Keratinocyte (primary cell): ENCODE data around the gene AIRE. TPM values are rescaled to one million over a fixed set of nuclear protein-coding genes. Genes with fewer than 3 reads are reported as not detected.

Experiments
- DNase-seq: peaks from one replicate; pipeline ENCODE4 v3.0.0-alpha.2; 2011; ENCODE audit warnings: low read depth, missing footprints, low spot score
- FAIRE-seq: peaks from 2 replicates; lab custom pipeline; 2011; peaks lifted over from hg19 to GRCh38; lab: Jason Lieb, UNC
- H2AFZ ChIP-seq: 2 replicates; pipeline ENCODE4 v1.6.0; 2012; ENCODE audit warnings: low read length, control low read depth, inconsistent platforms; ENCODE audit not compliant: control insufficient read depth
- H3K27ac ChIP-seq: 2 replicates; pipeline ENCODE4 v1.5.1; 2011; ENCODE audit warnings: low read length; ENCODE audit not compliant: control insufficient read depth, insufficient read depth
- H3K27me3 ChIP-seq: 3 replicates; pipeline ENCODE4 v1.6.0; 2011; ENCODE audit warnings: low read length; ENCODE audit not compliant: control insufficient read depth, insufficient read depth; ENCODE audit errors: extremely low read depth
- H3K36me3 ChIP-seq, 2 experiments: 2 replicates in 1 of 2; 3 replicates in 1 of 2; pipeline ENCODE4 v1.5.1; 2011; ENCODE audit warnings: low read length in 2 of 2, mild to moderate bottlenecking in 1 of 2; ENCODE audit not compliant: control insufficient read depth in 2 of 2, insufficient read depth in 2 of 2; ENCODE audit errors: extremely low read depth in 1 of 2
- H3K4me1 ChIP-seq: 3 replicates; pipeline ENCODE4 v1.5.1; 2011; ENCODE audit warnings: low read length; ENCODE audit not compliant: control insufficient read depth, insufficient read depth; ENCODE audit errors: extremely low read depth
- H3K4me2 ChIP-seq: 3 replicates; pipeline ENCODE4 v1.6.0; 2011; ENCODE audit warnings: low read depth, low read length; ENCODE audit not compliant: control insufficient read depth, insufficient read depth; ENCODE audit errors: extremely low read depth
- H3K4me3 ChIP-seq, 3 experiments: fragments of 200-600 bp in 1 of 3; sonication (generic) in 1 of 3; 2 replicates in 2 of 3; 3 replicates in 1 of 3; pipeline ENCODE4 v1.5.1; 2011 to 2016; ENCODE audit warnings: low read length in 3 of 3, mild to moderate bottlenecking in 3 of 3, control low read depth in 2 of 3, inconsistent platforms in 1 of 3, low read depth in 1 of 3, mixed read lengths in 1 of 3, mixed run types in 1 of 3, moderate library complexity in 1 of 3; ENCODE audit not compliant: control insufficient read depth in 2 of 3, insufficient read depth in 2 of 3; ENCODE audit errors: extremely low read depth in 1 of 3
- H3K79me2 ChIP-seq: 2 replicates; pipeline ENCODE4 v1.6.0; 2012; ENCODE audit warnings: low read length; ENCODE audit not compliant: control insufficient read depth, insufficient read depth
- H3K9ac ChIP-seq: 3 replicates; pipeline ENCODE4 v1.6.0; 2011; ENCODE audit warnings: low read length; ENCODE audit not compliant: control insufficient read depth, insufficient read depth; ENCODE audit errors: extremely low read depth
- H3K9me1 ChIP-seq: 3 replicates; pipeline ENCODE4 v1.6.0; 2011; ENCODE audit warnings: low read length; ENCODE audit not compliant: control insufficient read depth, insufficient read depth; ENCODE audit errors: extremely low read depth
- H3K9me3 ChIP-seq: 2 replicates; pipeline ENCODE4 v1.5.1; 2012; ENCODE audit warnings: low read depth, low read length; ENCODE audit not compliant: control insufficient read depth
- H4K20me1 ChIP-seq: 3 replicates; pipeline ENCODE4 v1.6.0; 2011; ENCODE audit warnings: low read length; ENCODE audit not compliant: control insufficient read depth, insufficient read depth; ENCODE audit errors: extremely low read depth
- EZH2 ChIP-seq: IDR thresholded peaks from one replicate; pipeline ENCODE4 v1.6.1; 2012; ENCODE audit warnings: inconsistent platforms, mild to moderate bottlenecking, low read length, moderate library complexity
- dilution Hi-C: fragments of 300-500 bp; cut with MboI; formaldehyde crosslinking; loops from one replicate; pipeline ENCODE4 v1.7.0; 2020; ENCODE audit warnings: low sequenced_read_pairs; ENCODE audit not compliant: extremely low pct_ligation_motif_present
- polyA plus RNA-seq, 5 experiments: library from polyadenylated mRNA; depleted of rRNA in 3 of 5; stranded (reverse) in 3 of 5; stranded (forward) in 1 of 5; unstranded in 1 of 5; fragments of >200 nt; gene quantifications; 1 replicate in 1 of 5; 2 replicates in 3 of 5; 3 replicates in 1 of 5; pipeline versions ENCODE4 v1.2.1 to v1.2.3, GENCODE V29; 2011 to 2012; ENCODE audit warnings: missing spikeins in 2 of 5, low read depth in 1 of 5, low replicate concordance in 1 of 5
- TF ChIP-seq, protein P1 (sequence below), 3 experiments: IDR thresholded peaks in 1 of 3; conservative IDR thresholded peaks in 1 of 3; optimal IDR thresholded peaks in 1 of 3; 2 replicates in 2 of 3; 3 replicates in 1 of 3; pipeline versions ENCODE3 to v1.5.1; 2011; ENCODE audit warnings: low read length in 3 of 3, mild to moderate bottlenecking in 3 of 3, moderate library complexity in 2 of 3, control low read depth in 1 of 3, inconsistent platforms in 1 of 3; ENCODE audit not compliant: insufficient read depth in 2 of 3; ENCODE audit errors: extremely low read depth in 1 of 3

Gene AIRE
- polyA plus RNA-seq, 1 donor (not counting 4 experiments of a cell fraction or from before 2014, with no cell fraction given), result not detected

GRCh38 chr21:44332383-44332782, 46.7 kb downstream of the AIRE start:
- Histone ChIP-seq H3K9me1 (no peaks in the 10 kb centered on the region), H3K4me3 (no peak overlapping the region), H3K27ac (no peak overlapping the region), H3K79me2 (no peaks in the 10 kb centered on the region), H3K9ac (no peak overlapping the region), H3K36me3 (peaks cover under 1 to 2% of the 10 kb centered on the region in 2 experiments), H3K27me3 (no peaks in the 10 kb centered on the region), H4K20me1 (no peaks in the 10 kb centered on the region), H3K4me1 (no peaks in the 10 kb centered on the region), H3K4me2 (no peak overlapping the region), H2AFZ (no peak overlapping the region), H3K9me3 (no peaks in the 10 kb centered on the region)
- TF ChIP-seq, protein P1, sequence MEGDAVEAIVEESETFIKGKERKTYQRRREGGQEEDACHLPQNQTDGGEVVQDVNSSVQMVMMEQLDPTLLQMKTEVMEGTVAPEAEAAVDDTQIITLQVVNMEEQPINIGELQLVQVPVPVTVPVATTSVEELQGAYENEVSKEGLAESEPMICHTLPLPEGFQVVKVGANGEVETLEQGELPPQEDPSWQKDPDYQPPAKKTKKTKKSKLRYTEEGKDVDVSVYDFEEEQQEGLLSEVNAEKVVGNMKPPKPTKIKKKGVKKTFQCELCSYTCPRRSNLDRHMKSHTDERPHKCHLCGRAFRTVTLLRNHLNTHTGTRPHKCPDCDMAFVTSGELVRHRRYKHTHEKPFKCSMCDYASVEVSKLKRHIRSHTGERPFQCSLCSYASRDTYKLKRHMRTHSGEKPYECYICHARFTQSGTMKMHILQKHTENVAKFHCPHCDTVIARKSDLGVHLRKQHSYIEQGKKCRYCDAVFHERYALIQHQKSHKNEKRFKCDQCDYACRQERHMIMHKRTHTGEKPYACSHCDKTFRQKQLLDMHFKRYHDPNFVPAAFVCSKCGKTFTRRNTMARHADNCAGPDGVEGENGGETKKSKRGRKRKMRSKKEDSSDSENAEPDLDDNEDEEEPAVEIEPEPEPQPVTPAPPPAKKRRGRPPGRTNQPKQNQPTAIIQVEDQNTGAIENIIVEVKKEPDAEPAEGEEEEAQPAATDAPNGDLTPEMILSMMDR (optimal IDR thresholded peaks at IDR 0.05 in 1 of 3, IDR thresholded peaks at IDR 0.05 in 1 of 3, conservative IDR thresholded peaks at IDR 0.05 in 1 of 3; ENCODE audit: extremely low read depth in 1 of 3, insufficient read depth in 2 of 3, low read length in 3 of 3), result no peak
- TF ChIP-seq EZH2, result no peak
- no peak for DNase-seq
- dilution Hi-C loops, result no loop called here
- FAIRE-seq, result no peak

DNA sequence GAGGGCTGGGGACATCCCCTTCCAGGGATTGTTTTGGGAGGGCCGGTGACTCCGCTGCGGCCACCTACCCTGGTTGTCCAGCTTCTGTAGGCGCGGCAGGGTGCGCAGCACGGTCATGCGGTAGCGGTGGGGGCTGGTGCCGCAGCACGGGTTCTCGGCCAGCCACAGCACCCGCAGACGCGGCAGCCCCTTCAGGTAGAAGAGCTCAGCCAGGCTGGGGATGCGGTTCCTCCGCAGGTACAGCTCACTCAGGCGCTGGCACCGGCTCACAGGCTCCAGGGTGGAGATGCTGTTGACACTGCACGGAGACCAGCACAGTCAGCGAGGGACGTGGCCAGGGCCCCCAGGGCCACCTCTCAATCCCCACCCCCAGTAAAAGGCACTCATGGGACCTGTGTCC, 47.3 kb downstream of the AIRE start:
- no peaks in the 10 kb centered on the region for H3K36me3 ChIP-seq
- FAIRE-seq (no peak), DNase-seq (no peak)
- no peak overlapping the region for H2AFZ ChIP-seq
- no peaks in the 10 kb centered on the region for H3K9me1 ChIP-seq
- no peak overlapping the region for H3K4me2 ChIP-seq
- no peaks in the 10 kb centered on the region for H3K79me2 ChIP-seq
- no peaks in the 10 kb centered on the region for H3K9me3 ChIP-seq
- no peak overlapping the region for H3K27ac ChIP-seq
- no peaks in the 10 kb centered on the region for H3K27me3 ChIP-seq
- no peak overlapping the region for H3K4me3 ChIP-seq
- no peaks in the 10 kb centered on the region for H3K4me1 ChIP-seq
- dilution Hi-C loops, result no loop called here
- H3K9ac ChIP-seq, result no peak overlapping the region
- no peaks in the 10 kb centered on the region for H4K20me1 ChIP-seq
- TF ChIP-seq, protein P1 (optimal IDR thresholded peaks at IDR 0.05 in 1 of 3, IDR thresholded peaks at IDR 0.05 in 1 of 3, conservative IDR thresholded peaks at IDR 0.05 in 1 of 3; ENCODE audit: extremely low read depth in 1 of 3, insufficient read depth in 2 of 3, low read length in 3 of 3), result no peak
- TF ChIP-seq EZH2, result no peak
